ENCODE measurements around the gene NNAT. TPM values are rescaled to one million over a fixed set of nuclear protein-coding genes. Genes with fewer than 3 reads are reported as not detected.

The NNAT gene
- total RNA-seq, 1 experiment from 2014 or later, result 43.1 TPM

- no CpG with 5 or more reads among the region's 5 CpGs for WGBS (ENCODE audit: extremely low coverage, insufficient read length, low lambda C conversion rate)
- no peak for DNase-seq
- no peak overlapping the region for H2AFZ ChIP-seq (ENCODE audit: low read length)
These were observed 45.8 kb upstream of the NNAT start for GRCh38 chr20:37475252-37475651.

More at GRCh38 chr20:37475252-37475651, 45.8 kb upstream of the NNAT start:
- Histone ChIP-seq H4K5ac (ENCODE audit: insufficient read length, low read depth, low read length) (no peak overlapping the region), H3K4me1 (ENCODE audit: insufficient read depth, low read length) (no peaks in the 10 kb centered on the region), H3K4ac (ENCODE audit: low read depth, low read length) (no peak overlapping the region), H4K20me1 (ENCODE audit: control insufficient read depth, insufficient read depth, insufficient read length) (no peaks in the 10 kb centered on the region), H3K27ac (ENCODE audit: insufficient read length, low read depth, low read length) (no peak overlapping the region), H3K23ac (ENCODE audit: insufficient read length, low read depth, low read length) (no peak overlapping the region), H2BK15ac (ENCODE audit: low read depth, low read length) (no peak overlapping the region), H3K79me1 (ENCODE audit: insufficient read depth, low read depth, low read length, poor library complexity, severe bottlenecking) (no peaks in the 10 kb centered on the region), H3K14ac (ENCODE audit: insufficient read depth, low read length) (no peak overlapping the region), H3K4me2 (ENCODE audit: insufficient read depth, insufficient read length, low read length) (no peak overlapping the region), H3K23me2 (ENCODE audit: insufficient read length, low read depth, low read length, poor library complexity, severe bottlenecking) (no peaks in the 10 kb centered on the region), H3K9ac (ENCODE audit: extremely low read depth, insufficient read length, low read length) (no peak overlapping the region), H2AK5ac (ENCODE audit: insufficient read length, low read length) (no peak overlapping the region), H2BK12ac (ENCODE audit: insufficient read length, low read depth, low read length) (no peak overlapping the region), H3K9me3 (ENCODE audit: control insufficient read depth, low read depth, low read length) (no peaks in the 10 kb centered on the region), H3T11ph (ENCODE audit: low read length) (no peak overlapping the region), H2BK20ac (ENCODE audit: low read depth, low read length, poor library complexity, severe bottlenecking) (no peak overlapping the region), H3K18ac (ENCODE audit: insufficient read length, low read depth, low read length) (no peak overlapping the region), H2BK5ac (ENCODE audit: insufficient read length, low read length) (no peak overlapping the region), H3K56ac (ENCODE audit: insufficient read length, low read depth, low read length) (no peak overlapping the region), H4K91ac (ENCODE audit: insufficient read length, low read depth, low read length) (no peak overlapping the region), H4K8ac (replicated peaks; ENCODE audit: insufficient read length, low read depth, low read length) (no peak overlapping the region), H3K27me3 (ENCODE audit: insufficient read depth, low read length) (no peaks in the 10 kb centered on the region), H2BK120ac (ENCODE audit: low read depth, low read length, poor library complexity, severe bottlenecking) (no peak overlapping the region), H3K79me2 (ENCODE audit: insufficient read depth, low read length) (no peaks in the 10 kb centered on the region)
- no peak overlapping the region for H3K4me3 Mint-ChIP-seq
- no peak for TF ChIP-seq CTCF (conservative IDR thresholded peaks at IDR 0.05)
- peaks cover 2 to 7% of the 10 kb centered on the region in 2 experiments; a peak in 1 of 4 replicates for H3K4me1 Mint-ChIP-seq
- peaks cover 15% of the 10 kb centered on the region for H3K27me3 Mint-ChIP-seq (ENCODE audit: low read depth)
- no peaks in the 10 kb centered on the region for H3K36me3 Mint-ChIP-seq (ENCODE audit: insufficient read depth in 1 of 3, low read depth in 3 of 3)
- H3K9me3 Mint-ChIP-seq, result peaks cover 0 to 3% of the 10 kb centered on the region in 2 experiments; a peak in 4 of 5 replicates
- no peak overlapping the region for H3K27ac Mint-ChIP-seq
